ENCODE data around the gene OLIG1. TPM values are rescaled to one million over a fixed set of nuclear protein-coding genes. Genes with fewer than 3 reads are reported as not detected.

Gene OLIG1
- total and polyA plus RNA-seq, 10 of the 15 experiments (the other 5 are each of a cell fraction or from before 2014, with no cell fraction given): not detected

GRCh38 chr21:33026878-33027400, 43.0 kb upstream of the OLIG1 start:
- Histone ChIP-seq H3K27ac (ENCODE audit: control insufficient read depth, insufficient read depth) (no peak overlapping the region), H3K4me1 (ENCODE audit: control insufficient read depth, insufficient read depth, low read length) (no peaks in the 10 kb centered on the region), H3K4me2 (ENCODE audit: control insufficient read depth, insufficient read depth) (no peak overlapping the region), H3K9ac (ENCODE audit: control insufficient read depth, insufficient read depth, low read length) (no peak overlapping the region), H4K20me1 (ENCODE audit: control insufficient read depth, insufficient read depth) (no peaks in the 10 kb centered on the region), H2AFZ (ENCODE audit: control insufficient read depth, low read depth, low read length) (no peak overlapping the region), H3K4me3 (no peak overlapping the region), H3K27me3 (replicated peaks in 1 of 2; ENCODE audit: control insufficient read depth in 2 of 2, insufficient read depth in 2 of 2, low read length in 1 of 2) (peaks cover 30 to 32% of the 10 kb centered on the region in 2 experiments), H3K79me2 (ENCODE audit: control insufficient read depth, insufficient read depth, low read length) (no peaks in the 10 kb centered on the region), H3K36me3 (ENCODE audit: control insufficient read depth in 2 of 2, insufficient read depth in 2 of 2, low read length in 1 of 2) (no peaks in the 10 kb centered on the region; a peak in 1 of 4 replicates), H3K9me3 (replicated peaks; ENCODE audit: control insufficient read depth, insufficient read depth, low read length) (no peaks in the 10 kb centered on the region; the same call in 2 of the 3 replicates)
- ChIA-PET CTCF (no interaction called here), RAD21 (ENCODE audit: unreplicated experiment) (no interaction called here), SMC1A (ENCODE audit: uncharacterized antibody, unreplicated experiment) (no interaction called here), POLR2A (no interaction called here)
- ATAC-seq (no peak), FAIRE-seq (no peak), DNase-seq (ENCODE audit: low read depth, low spot score) (no peak)
- peak; percentile 91 for TF ChIP-seq HDAC6 (IDR thresholded peaks at IDR 0.05; ENCODE audit: unreplicated experiment)
- TF ChIP-seq FOXK2 (IDR thresholded peaks at IDR 0.05): no peak
- 60% methylated on average over 51 of the region's 54 CpGs for WGBS (ENCODE audit: insufficient coverage, insufficient replicate concordance, low lambda C conversion rate, missing lambda C conversion rate)
- no TSS peak for BruUV-seq (replicated peaks)
- intact Hi-C loops (cut with micrococcal nuclease; ENCODE audit: unreplicated experiment) (no loop called here), in situ Hi-C loops (cut with MboI) (no loop called here)

GRCh38 chr21:33027401-33028286, 42.3 kb upstream of the OLIG1 start:
- Histone ChIP-seq H3K9ac (ENCODE audit: control insufficient read depth, insufficient read depth, low read length) (no peak overlapping the region), H3K4me2 (ENCODE audit: control insufficient read depth, insufficient read depth) (no peak overlapping the region), H3K27ac (ENCODE audit: control insufficient read depth, insufficient read depth) (no peak overlapping the region), H3K79me2 (ENCODE audit: control insufficient read depth, insufficient read depth, low read length) (no peaks in the 10 kb centered on the region), H3K4me3 (no peak overlapping the region), H4K20me1 (ENCODE audit: control insufficient read depth, insufficient read depth) (no peaks in the 10 kb centered on the region), H3K27me3 (replicated peaks in 1 of 2; ENCODE audit: control insufficient read depth in 2 of 2, insufficient read depth in 2 of 2, low read length in 1 of 2) (peaks cover 26 to 27% of the 10 kb centered on the region in 2 experiments), H3K36me3 (ENCODE audit: control insufficient read depth in 2 of 2, insufficient read depth in 2 of 2, low read length in 1 of 2) (no peaks in the 10 kb centered on the region; a peak in 1 of 4 replicates), H2AFZ (ENCODE audit: control insufficient read depth, low read depth, low read length) (no peak overlapping the region), H3K4me1 (ENCODE audit: control insufficient read depth, insufficient read depth, low read length) (no peaks in the 10 kb centered on the region), H3K9me3 (replicated peaks; ENCODE audit: control insufficient read depth, insufficient read depth, low read length) (no peaks in the 10 kb centered on the region; the same call in 2 of the 3 replicates)
- POLR2A ChIA-PET: no interaction called here
- DNase-seq (ENCODE audit: low read depth, low spot score) (no peak), FAIRE-seq (no peak), ATAC-seq (no peak)
- BruUV-seq (replicated peaks): no TSS peak
- CTCF ChIA-PET: no interaction called here
- no peak for TF ChIP-seq GABPA (IDR thresholded peaks at IDR 0.05; ENCODE audit: low read depth)
- no peak for TF ChIP-seq DPF2 (IDR thresholded peaks at IDR 0.05)
- TF ChIP-seq HDAC6 (IDR thresholded peaks at IDR 0.05; ENCODE audit: unreplicated experiment): peak; percentile 83
- 42% methylated on average over 56 of the region's 85 CpGs for WGBS (ENCODE audit: insufficient coverage, insufficient replicate concordance, low lambda C conversion rate, missing lambda C conversion rate)
- intact Hi-C loops (cut with micrococcal nuclease; ENCODE audit: unreplicated experiment) (no loop called here), in situ Hi-C loops (cut with MboI) (no loop called here)
- RAD21 ChIA-PET (ENCODE audit: unreplicated experiment): no interaction called here
- SMC1A ChIA-PET (ENCODE audit: uncharacterized antibody, unreplicated experiment): no interaction called here
